CD14-positive monocyte (primary cell): ENCODE results near the gene ZNHIT2. TPM values are rescaled to one million over a fixed set of nuclear protein-coding genes. Genes with fewer than 3 reads are reported as not detected.

Source experiments
- DNase-seq, 3 donors: peaks; one replicate each; pipeline ENCODE4 v3.0.0-alpha.2; 2011 to 2022
- H2AFZ ChIP-seq: 2 replicates; pipeline ENCODE4 v1.6.0; 2012; ENCODE audit warnings: mild to moderate bottlenecking, low read depth, low read length, inconsistent platforms; ENCODE audit not compliant: insufficient read depth, poor library complexity, severe bottlenecking
- H3K27ac ChIP-seq, 2 donors: 1 replicate in 1 of 2; 2 replicates in 1 of 2; pipeline ENCODE4 v1.5.1; 2012 to 2013; ENCODE audit warnings: low read length in 2 of 2, control low read depth in 1 of 2, inconsistent platforms in 1 of 2, low read depth in 1 of 2, mild to moderate bottlenecking in 1 of 2
- H3K27me3 ChIP-seq, 2 donors: one replicate each; pipeline versions ENCODE4 v1.6.0 to v1.6.1; 2011 to 2013; ENCODE audit warnings: low read length in 2 of 2; ENCODE audit not compliant: control insufficient read depth in 2 of 2, insufficient read depth in 2 of 2
- H3K36me3 ChIP-seq, 2 donors: replicated peaks in 1 of 2; 1 replicate in 1 of 2; 2 replicates in 1 of 2; pipeline versions ENCODE4 v1.5.1 to v1.6.1; 2012 to 2013; ENCODE audit warnings: low read length in 2 of 2, control low read depth in 1 of 2, inconsistent platforms in 1 of 2, mild to moderate bottlenecking in 1 of 2; ENCODE audit not compliant: insufficient read depth in 2 of 2, control insufficient read depth in 1 of 2
- H3K4me1 ChIP-seq, 2 donors: 1 replicate in 1 of 2; 2 replicates in 1 of 2; pipeline versions ENCODE4 v1.5.1 to v1.6.1; 2012 to 2013; ENCODE audit warnings: low read length in 2 of 2, control low read depth in 1 of 2, inconsistent platforms in 1 of 2, mild to moderate bottlenecking in 1 of 2, moderate library complexity in 1 of 2; ENCODE audit not compliant: insufficient read depth in 2 of 2, control insufficient read depth in 1 of 2
- H3K4me2 ChIP-seq: replicated peaks from 2 replicates; pipeline ENCODE3; 2012; ENCODE audit warnings: low read length, moderate library complexity, mild to moderate bottlenecking; ENCODE audit not compliant: poor library complexity, severe bottlenecking; ENCODE audit errors: extremely low read depth
- H3K4me3 ChIP-seq, 3 experiments: fragments of 200-600 bp in 1 of 3; sonication (generic) in 1 of 3; replicated peaks in 1 of 3; 1 replicate in 2 of 3; 2 replicates in 1 of 3; pipeline ENCODE4 v1.5.1; 2011 to 2013; ENCODE audit warnings: low read length in 3 of 3, mild to moderate bottlenecking in 3 of 3, control low read depth in 2 of 3, low read depth in 2 of 3, inconsistent platforms in 1 of 3, moderate library complexity in 1 of 3
- H3K79me2 ChIP-seq: 2 replicates; pipeline ENCODE4 v1.6.0; 2012; ENCODE audit warnings: mild to moderate bottlenecking, control low read depth, inconsistent platforms, low read length, moderate library complexity; ENCODE audit not compliant: insufficient read depth
- H3K9ac ChIP-seq: 2 replicates; pipeline ENCODE4 v1.6.0; 2017; ENCODE audit warnings: low read length, mild to moderate bottlenecking; ENCODE audit not compliant: insufficient read depth, poor library complexity, severe bottlenecking
- H3K9me3 ChIP-seq, 2 donors: replicated peaks in 1 of 2; 1 replicate in 1 of 2; 2 replicates in 1 of 2; pipeline versions ENCODE4 v1.5.1 to v1.6.1; 2012 to 2013; ENCODE audit warnings: low read length in 2 of 2, control low read depth in 1 of 2; ENCODE audit not compliant: control insufficient read depth in 1 of 2, insufficient read depth in 1 of 2
- H4K20me1 ChIP-seq: 2 replicates; pipeline ENCODE4 v1.6.0; 2012; ENCODE audit warnings: mild to moderate bottlenecking, low read length, control low read depth, moderate library complexity; ENCODE audit not compliant: insufficient read depth
- H3K27ac Mint-ChIP-seq, 7 donors: one replicate each; pipeline ENCODE4 v1.8.0; 2020; ENCODE audit warnings: mild to moderate bottlenecking in 7 of 7, mixed read lengths in 7 of 7, moderate library complexity in 6 of 7, inconsistent platforms in 2 of 7
- H3K27me3 Mint-ChIP-seq, 3 donors: one replicate each; pipeline ENCODE4 v1.8.0; 2021 to 2022; ENCODE audit warnings: low read depth in 3 of 3, mild to moderate bottlenecking in 3 of 3, mixed read lengths in 3 of 3, moderate library complexity in 3 of 3, inconsistent platforms in 1 of 3
- H3K36me3 Mint-ChIP-seq, 2 donors: one replicate each; pipeline ENCODE4 v1.8.0; 2020; ENCODE audit warnings: mixed read lengths in 2 of 2, inconsistent platforms in 1 of 2, mild to moderate bottlenecking in 1 of 2
- H3K4me1 Mint-ChIP-seq: one replicate; pipeline ENCODE4 v1.8.0; 2020; ENCODE audit warnings: mild to moderate bottlenecking, mixed read lengths
- H3K4me3 Mint-ChIP-seq, 2 donors: one replicate each; pipeline ENCODE4 v1.8.0; 2020; ENCODE audit warnings: mild to moderate bottlenecking in 2 of 2, mixed read lengths in 2 of 2, moderate library complexity in 1 of 2
- H3K9me3 Mint-ChIP-seq, 7 donors: one replicate each; pipeline ENCODE4 v1.8.0; 2020 to 2022; ENCODE audit warnings: mixed read lengths in 7 of 7, mild to moderate bottlenecking in 6 of 7, moderate library complexity in 6 of 7, inconsistent platforms in 2 of 7
- CTCF ChIP-seq: fragments of 200-600 bp; IDR thresholded peaks from one replicate; pipeline ENCODE4 v1.8.0; 2022; ENCODE audit warnings: antibody characterized with exemption, mild to moderate bottlenecking
- WGBS: methylation state at CpG from one replicate; pipeline ENCODE4 v1.1.5; 2013; ENCODE audit warnings: missing lambda C conversion rate; ENCODE audit not compliant: insufficient coverage; 5-methylcytosine and 5-hydroxymethylcytosine counted together
- intact Hi-C, 2 donors: fragments of 100-400 bp; cut with micrococcal nuclease; formaldehyde crosslinking; loops; one replicate each; pipeline versions ENCODE4 v1.15.0 to v1.15.1; 2023
- polyA plus RNA-seq, 3 donors: library from polyadenylated mRNA; depleted of rRNA in 1 of 3; unstranded in 2 of 3; stranded (reverse) in 1 of 3; fragments of 300-500 nt in 2 of 3; fragments of >200 nt in 1 of 3; fragmentation: Illumina TruSeq in 2 of 3; gene quantifications; 1 replicate in 2 of 3; 2 replicates in 1 of 3; pipeline ENCODE4 v1.2.3, GENCODE V29; 2012 to 2021

ZNHIT2 gene
- polyA plus RNA-seq, 3 donors: 2.1 to 9.4 (median 5.8) TPM

GRCh38 chr11:65141896-65142494 lies 24.5 kb upstream of the ZNHIT2 start:
- intact Hi-C loops: loop anchor here in 1 of 2 donors (5.0 kb wide), 1 partner anchor 40 kb away; the partner anchor contains the start of gene CAPN1
- Mint-ChIP-seq H3K4me1 (peaks cover 11% of the 10 kb centered on the region), H3K9me3 (peaks cover 0 to 2% (median 0%) of the 10 kb centered on the region in 7 donors), H3K27me3 (peaks cover 0 to 4% (median 2%) of the 10 kb centered on the region in 3 donors), H3K36me3 (no peaks in the 10 kb centered on the region), H3K4me3 (no peak overlapping the region), H3K27ac (no peak overlapping the region)
- Histone ChIP-seq H3K4me3 (no peak overlapping the region), H3K79me2 (no peaks in the 10 kb centered on the region), H3K27ac (no peak overlapping the region), H3K4me1 (no peaks in the 10 kb centered on the region), H2AFZ (no peak overlapping the region), H3K4me2 (no peak overlapping the region), H3K9me3 (no peaks in the 10 kb centered on the region), H3K36me3 (no peaks in the 10 kb centered on the region), H3K9ac (no peak overlapping the region), H4K20me1 (no peaks in the 10 kb centered on the region), H3K27me3 (no peaks in the 10 kb centered on the region)
- WGBS: 55% methylated on average over 7 of the region's 7 CpGs
- no peak for TF ChIP-seq CTCF
- no peak for DNase-seq

- H3K27ac Mint-ChIP-seq: peak overlapping the region in 3 of 7 donors; percentile 1 to 78 (median 29)
- no peaks in the 10 kb centered on the region for H3K27me3 ChIP-seq
- H3K4me1 Mint-ChIP-seq: peaks cover 29% of the 10 kb centered on the region
- no peak for DNase-seq
- intact Hi-C loops: no loop called here
- peaks cover 7 to 12% of the 10 kb centered on the region in 2 donors for H3K36me3 ChIP-seq
- H3K4me2 ChIP-seq: no peak overlapping the region
- no peaks in the 10 kb centered on the region for H3K9me3 ChIP-seq
- H4K20me1 ChIP-seq: peaks cover 16% of the 10 kb centered on the region
- WGBS: 90% methylated on average over 14 of the region's 15 CpGs
- no peak overlapping the region for H3K9ac ChIP-seq
- no peak overlapping the region for H3K4me3 Mint-ChIP-seq
- no peak overlapping the region for H3K27ac ChIP-seq
- H2AFZ ChIP-seq: no peak overlapping the region
- H3K9me3 Mint-ChIP-seq: no peaks in the 10 kb centered on the region
- peaks cover 30 to 31% of the 10 kb centered on the region in 2 donors for H3K4me1 ChIP-seq
- H3K36me3 Mint-ChIP-seq: peaks cover 8 to 23% of the 10 kb centered on the region in 2 donors
- peaks cover 30% of the 10 kb centered on the region for H3K79me2 ChIP-seq
- no peak overlapping the region for H3K4me3 ChIP-seq
- peaks cover 0 to 4% (median 2%) of the 10 kb centered on the region in 3 donors for H3K27me3 Mint-ChIP-seq
- TF ChIP-seq CTCF: no peak
Observed at GRCh38 chr11:65136515-65137096, 19.1 kb upstream of the ZNHIT2 start.
